ENCODE results near the gene TK1.
"Not testable (repeated sequence)": the region's sequence is repeated elsewhere in the genome, so short reads cannot be mapped to it uniquely, and the experiment has no call there.

TK1 gene

GRCh38 chr17:78154903-78155811 lies 31.7 kb downstream of the TK1 start:
- DNase-seq (ENCODE audit: low spot score): no peak

- no peak for DNase-seq (ENCODE audit: low spot score)
Measured at GRCh38 chr17:78151514-78152008, 35.3 kb downstream of the TK1 start.

DNA sequence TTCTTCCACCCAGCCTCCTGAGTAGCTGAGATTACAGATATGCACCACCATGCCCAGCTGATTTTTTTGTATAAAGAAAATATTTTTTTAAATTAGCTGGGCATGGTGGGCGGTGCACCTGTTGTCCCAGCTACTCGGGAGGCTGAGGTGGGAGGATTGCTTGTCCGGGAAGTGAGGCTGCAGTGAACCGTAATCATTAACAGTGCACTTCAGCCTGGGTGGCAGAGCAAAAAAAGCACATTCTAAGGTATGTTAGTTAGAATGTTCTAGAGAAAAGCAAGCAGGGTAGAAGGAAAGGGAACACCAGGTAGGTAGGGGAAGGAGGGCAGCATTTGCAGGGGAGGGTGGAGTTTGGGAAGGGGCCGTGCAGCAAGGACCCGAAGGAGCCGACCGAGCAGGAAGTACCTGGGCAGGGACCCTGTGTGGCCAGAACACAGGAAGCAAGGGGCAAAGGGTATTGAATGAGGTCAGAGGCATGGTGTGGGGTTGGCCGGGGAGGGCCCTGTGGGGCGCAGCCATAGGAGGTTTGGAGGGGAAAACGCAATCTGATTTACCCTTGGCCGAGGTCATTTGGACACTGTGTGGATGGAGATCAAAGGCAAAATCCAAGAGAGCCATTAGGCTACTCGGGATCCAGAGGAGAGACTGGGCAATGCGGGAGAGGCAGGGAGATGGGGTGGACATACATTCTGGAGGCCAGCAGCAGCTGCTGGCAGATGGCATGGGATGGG lies 38.4 kb downstream of the TK1 start:
- DNase-seq (ENCODE audit: low spot score): no peak

- DNase-seq (ENCODE audit: low spot score): no peak
Measured at GRCh38 chr17:78147315-78147998, 39.4 kb downstream of the TK1 start.

- DNase-seq (ENCODE audit: low spot score): no peak
Measured at GRCh38 chr17:78146881-78147280, 40.0 kb downstream of the TK1 start.

DNA sequence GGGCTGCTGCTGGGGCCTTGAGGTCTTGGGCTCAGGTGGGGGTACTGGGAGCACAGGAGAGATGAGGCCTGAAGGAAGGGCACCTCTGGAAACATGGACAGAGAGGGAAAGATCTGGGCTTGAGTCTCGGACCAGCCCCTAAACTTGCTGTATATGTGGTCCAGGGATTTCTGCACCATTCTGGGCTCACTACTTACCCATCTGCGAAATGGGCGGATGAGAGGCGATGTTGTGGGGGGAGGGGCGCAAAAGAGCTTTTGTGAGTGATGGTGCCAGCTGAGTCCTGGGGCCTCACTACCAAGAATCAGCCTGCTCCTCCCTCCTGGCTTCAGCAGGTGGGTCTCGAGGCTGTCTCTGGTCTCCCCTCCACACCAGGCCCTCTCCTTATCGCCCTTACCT lies 40.4 kb downstream of the TK1 start:
- DNase-seq (ENCODE audit: low spot score): no peak

GRCh38 chr17:78144736-78145641 lies 41.9 kb downstream of the TK1 start:
- no peak for DNase-seq (ENCODE audit: low spot score)

DNA sequence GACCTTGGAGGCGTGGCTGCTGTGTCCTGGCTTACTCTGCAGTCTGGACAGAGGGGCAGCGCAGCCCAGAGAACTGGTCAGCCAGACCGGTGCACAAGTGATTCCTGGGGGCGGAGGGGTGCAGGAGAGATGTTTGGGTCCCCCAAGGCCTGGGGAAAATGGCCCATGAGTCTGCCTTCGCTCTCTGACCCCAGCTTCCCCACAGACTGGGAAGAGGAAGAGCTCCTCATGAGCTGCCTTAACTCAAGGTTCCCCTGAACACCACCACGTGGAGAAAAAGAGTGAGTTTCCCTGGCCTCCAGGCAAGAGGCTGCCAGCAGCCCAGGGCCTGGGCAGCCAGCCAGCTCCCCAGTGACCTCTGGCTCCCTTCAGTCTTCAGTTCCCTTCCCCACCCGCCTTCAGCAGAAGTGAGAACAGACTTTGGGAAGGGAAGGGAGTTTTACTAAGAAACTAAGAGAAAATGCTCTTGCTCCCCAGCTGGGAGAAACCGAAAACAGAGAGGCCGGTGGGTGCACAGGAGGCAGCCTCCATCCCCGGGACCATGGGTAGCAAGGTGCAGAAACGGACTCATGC lies 42.6 kb downstream of the TK1 start:
- no peak for DNase-seq (ENCODE audit: low spot score)

DNA sequence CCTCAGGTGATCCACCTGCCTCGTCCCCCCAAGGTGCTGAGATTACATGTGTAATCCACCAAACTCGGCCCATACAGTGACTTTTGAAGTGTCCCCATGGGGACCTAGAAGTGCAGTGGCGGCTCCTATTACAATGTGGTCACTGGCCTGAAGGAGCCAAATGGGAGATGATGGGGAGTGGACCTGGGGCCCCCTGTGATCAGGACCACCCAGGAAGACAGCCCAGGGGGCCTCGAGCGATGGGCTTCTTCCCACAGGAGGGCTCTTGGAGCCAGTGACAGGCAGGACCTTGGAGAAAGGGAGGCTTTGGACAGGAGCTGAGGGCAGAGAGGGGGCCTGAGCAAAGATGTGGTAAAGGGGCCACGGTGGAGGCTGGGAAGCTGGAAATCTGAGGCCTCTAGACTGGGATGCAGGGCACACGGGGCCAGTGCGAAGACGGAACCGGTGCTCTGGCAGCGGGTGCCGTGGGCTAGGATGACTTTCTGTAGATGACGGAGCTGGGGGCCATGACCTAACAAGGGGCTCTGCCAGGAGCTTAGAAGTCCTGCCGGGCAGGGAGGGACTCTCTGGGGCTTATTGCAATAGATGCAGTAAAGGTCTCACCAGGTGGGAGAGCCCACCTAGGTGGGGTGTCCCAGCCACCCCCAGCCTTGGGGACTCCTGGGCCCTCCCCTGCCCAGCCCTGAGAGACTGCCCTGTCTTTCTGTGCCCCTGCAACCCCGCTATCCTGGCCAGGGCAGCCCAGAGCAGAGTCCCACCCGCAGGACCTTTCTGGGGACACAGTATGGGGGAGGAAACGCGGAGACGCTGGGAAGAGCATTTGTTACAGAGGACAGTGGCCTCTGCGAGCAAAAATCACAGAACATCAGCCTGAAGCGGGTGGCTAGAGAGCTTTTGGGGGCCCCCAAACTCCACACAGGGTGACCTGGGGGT lies 43.4 kb downstream of the TK1 start:
- no peak for DNase-seq (ENCODE audit: low spot score)

DNA sequence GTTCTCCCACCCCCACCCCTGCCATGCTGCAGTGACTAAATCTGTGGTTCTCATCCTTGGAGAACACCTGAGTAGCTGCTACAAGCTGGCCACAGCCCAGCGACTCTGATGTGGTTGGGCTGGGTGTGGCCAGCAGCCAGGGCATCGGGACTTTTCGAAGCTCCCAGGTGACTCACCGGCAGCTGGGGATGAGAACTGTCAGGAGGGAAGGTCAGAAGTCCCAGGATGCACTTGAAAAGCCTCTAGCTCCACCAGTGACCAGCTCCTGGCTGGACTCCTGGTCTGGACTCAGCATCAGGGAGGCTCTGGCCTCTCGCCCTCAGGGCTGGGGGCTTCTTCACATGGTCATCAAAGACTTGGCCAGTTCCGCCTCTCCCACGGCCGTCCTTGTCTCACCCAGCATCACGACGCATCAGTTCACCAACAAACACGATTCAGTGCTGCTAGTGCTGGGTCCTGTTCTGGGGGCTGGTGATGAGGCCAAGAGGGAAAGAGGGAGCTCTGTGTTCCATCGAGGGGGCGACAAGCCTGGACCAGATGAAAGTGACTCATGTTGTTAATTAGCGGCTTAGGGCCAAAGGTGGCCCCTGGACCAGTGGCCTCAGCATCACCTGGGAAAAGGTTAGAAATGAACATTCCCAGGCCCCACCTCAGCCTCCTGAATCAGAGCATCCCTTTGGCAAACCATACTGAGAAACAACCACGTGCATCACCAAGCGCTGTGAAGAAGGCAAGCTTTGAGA lies 44.6 kb downstream of the TK1 start:
- no peak for DNase-seq (ENCODE audit: low spot score)

GRCh38 chr17:78141437-78142118 lies 45.3 kb downstream of the TK1 start:
- no peak for DNase-seq (ENCODE audit: low spot score)

DNA sequence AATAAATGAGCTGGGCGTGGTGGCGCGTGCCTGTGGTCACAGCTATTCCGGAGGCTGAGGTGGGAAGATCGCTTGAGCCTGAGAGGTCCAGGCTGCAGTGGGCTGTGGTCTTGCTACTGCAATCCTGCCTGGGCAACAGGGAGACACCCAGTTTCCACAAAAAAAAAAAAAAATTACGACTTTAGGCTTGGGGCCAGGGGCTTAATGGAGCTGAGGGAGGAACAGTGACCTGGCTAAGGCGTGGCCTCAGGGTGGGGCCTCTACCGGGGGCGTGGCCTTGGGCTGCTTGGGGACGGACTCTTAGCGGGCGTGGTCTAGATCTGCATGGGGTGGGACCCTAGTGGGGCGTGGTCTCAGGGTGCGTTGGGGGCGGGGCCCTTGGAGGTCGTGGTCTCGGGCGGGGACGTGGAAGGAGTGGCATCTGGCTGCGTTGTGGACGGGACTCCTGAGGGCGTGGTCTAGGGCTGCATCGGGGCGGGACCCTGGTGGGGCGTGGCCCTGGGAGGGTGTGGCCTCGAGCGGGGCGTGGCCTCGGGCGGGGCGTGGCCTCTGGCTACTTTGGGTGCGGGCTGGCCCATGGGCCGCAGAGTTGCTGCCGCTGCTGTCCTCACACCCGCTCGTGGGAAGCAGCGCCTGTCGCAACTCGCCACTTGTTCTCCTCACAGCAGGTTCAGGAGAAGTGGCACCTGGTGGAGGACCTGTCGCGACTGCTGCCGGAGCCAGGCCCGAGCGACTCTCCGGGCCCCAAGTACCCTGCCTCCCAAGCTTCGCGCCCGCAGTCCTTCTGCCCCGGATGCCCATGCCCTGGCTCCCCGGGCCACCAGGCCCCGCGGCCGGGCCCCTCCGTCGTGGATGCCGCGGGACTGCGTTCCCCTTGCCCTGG lies 46.4 kb downstream of the TK1 start:
- DNase-seq (ENCODE audit: low spot score): peak; percentile 83

DNA sequence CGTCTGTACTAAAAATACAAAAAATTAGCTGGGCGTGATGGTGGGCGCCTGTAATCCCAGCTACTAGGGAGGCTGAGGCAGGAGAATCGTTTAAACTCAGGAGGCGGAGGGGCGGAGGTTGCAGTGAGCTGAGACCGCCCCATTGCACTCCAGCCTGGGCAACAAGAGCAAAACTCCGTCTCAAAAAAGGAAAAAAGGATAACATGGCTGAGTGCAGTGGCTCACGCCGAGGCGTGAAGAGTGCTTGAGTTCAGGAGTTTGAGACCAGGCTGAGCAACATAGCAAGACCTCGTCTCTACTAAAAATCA lies 47.0 kb downstream of the TK1 start:
- not testable (repeated sequence) for DNase-seq (ENCODE audit: low spot score)

GRCh38 chr17:78138204-78139060 lies 48.4 kb downstream of the TK1 start:
- no peak for DNase-seq (ENCODE audit: low spot score)

DNA sequence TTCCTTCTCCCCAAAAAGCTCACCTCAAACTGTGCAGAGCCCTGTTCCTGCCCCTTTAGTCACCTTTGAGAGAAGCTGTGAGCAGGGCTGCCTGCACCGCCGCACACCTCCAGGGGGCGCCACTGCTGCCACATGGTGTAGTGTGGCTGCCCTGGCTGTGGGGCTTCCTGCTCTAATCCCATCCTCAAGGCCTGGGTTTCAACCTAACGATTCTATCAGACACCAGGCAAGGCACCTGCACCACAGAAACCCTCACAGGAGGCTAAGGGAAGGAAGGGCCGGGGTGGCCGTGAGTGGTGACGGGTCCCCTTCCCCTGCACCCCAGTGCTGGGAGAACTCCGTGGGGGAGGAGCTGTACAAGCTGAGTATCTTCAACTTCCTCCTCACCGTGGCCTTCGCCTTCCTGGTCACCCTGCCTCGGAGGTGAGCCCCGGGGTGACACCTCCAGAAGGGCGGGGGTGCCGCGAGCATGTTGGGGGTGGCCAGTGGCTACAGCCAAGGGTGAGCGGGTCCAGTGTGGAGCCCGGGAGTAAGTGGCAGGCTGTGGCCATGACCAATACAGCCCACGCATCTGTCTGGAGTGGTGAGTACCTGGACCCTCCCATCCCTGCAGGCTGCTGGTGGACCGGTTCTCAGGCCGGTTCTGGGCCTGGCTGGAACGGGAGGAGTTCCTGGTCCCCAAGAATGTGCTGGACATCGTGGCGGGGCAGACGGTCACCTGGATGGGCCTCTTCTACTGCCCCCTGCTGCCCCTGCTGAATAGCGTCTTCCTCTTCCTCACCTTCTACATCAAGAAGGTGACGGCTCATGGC lies 49.3 kb downstream of the TK1 start:
- no peak for DNase-seq (ENCODE audit: low spot score)
